Stimulated activated CD4-positive, alpha-beta T cell treated with anti-CD3 and anti-CD28 coated beads, TNF-alpha, amount 100 ng/mL, for 48 hours (primary cell): ENCODE measurements around the gene TNFAIP8L3.
"Not testable (repeated sequence)": the region's sequence is repeated elsewhere in the genome, so short reads cannot be mapped to it uniquely, and the experiment has no call there.

Experiments
- DNase-seq, 3 donors: peaks; one replicate each; pipeline ENCODE4 v3.0.0-alpha.2; 2020; ENCODE audit warnings: low read depth in 3 of 3

Gene TNFAIP8L3

GRCh38 chr15:51094606-51095569 is at the start of gene TNFAIP8L3:
Gene TNFAIP8L3 (minus strand): TSS chr15:51094906. CDS start chr15:51094595, 311 bp downstream.
- no peak for DNase-seq

GRCh38 chr15:51144021-51144532 is 49.4 kb upstream of the TNFAIP8L3 start:
- DNase-seq = no peak

- DNase-seq = not testable (repeated sequence)
Measured at GRCh38 chr15:51140347-51140746, 45.6 kb upstream of the TNFAIP8L3 start.

GRCh38 chr15:51139091-51139490 is 44.4 kb upstream of the TNFAIP8L3 start:
- no peak for DNase-seq

- no peak for DNase-seq
Measured at GRCh38 chr15:51137880-51138430, 43.2 kb upstream of the TNFAIP8L3 start.

- no peak for DNase-seq
Measured at GRCh38 chr15:51137024-51137423, 42.3 kb upstream of the TNFAIP8L3 start.

GRCh38 chr15:51135276-51135675 is 40.6 kb upstream of the TNFAIP8L3 start:
- DNase-seq = no peak

- DNase-seq = no peak
Measured at GRCh38 chr15:51134416-51135199, 39.9 kb upstream of the TNFAIP8L3 start.

GRCh38 chr15:51133140-51133765 is 38.5 kb upstream of the TNFAIP8L3 start:
- DNase-seq = no peak

GRCh38 chr15:51132384-51133139 is 37.9 kb upstream of the TNFAIP8L3 start:
- no peak for DNase-seq

GRCh38 chr15:51131596-51132290 is 37.0 kb upstream of the TNFAIP8L3 start:
- no peak for DNase-seq

GRCh38 chr15:51130344-51130743 is 35.6 kb upstream of the TNFAIP8L3 start:
- DNase-seq = no peak

GRCh38 chr15:51129535-51130188 is 35.0 kb upstream of the TNFAIP8L3 start:
- no peak for DNase-seq

GRCh38 chr15:51128701-51129100 is 34.0 kb upstream of the TNFAIP8L3 start:
- no peak for DNase-seq

GRCh38 chr15:51126842-51127241 is 32.1 kb upstream of the TNFAIP8L3 start:
- no peak for DNase-seq

GRCh38 chr15:51123002-51123401 is 28.3 kb upstream of the TNFAIP8L3 start:
- DNase-seq = not testable (repeated sequence)

GRCh38 chr15:51121631-51122225 is 27.0 kb upstream of the TNFAIP8L3 start:
- no peak for DNase-seq

- no peak for DNase-seq
Measured at GRCh38 chr15:51121118-51121517, 26.4 kb upstream of the TNFAIP8L3 start.

- no peak for DNase-seq
Measured at GRCh38 chr15:51119120-51119519, 24.4 kb upstream of the TNFAIP8L3 start.
